ENCODE measurements around the gene TENM4. TPM values are rescaled to one million over a fixed set of nuclear protein-coding genes. Genes with fewer than 3 reads are reported as not detected.

The TENM4 gene
- total and polyA plus RNA-seq, 2 of the 13 experiments (the other 11 are each of a cell fraction or from before 2014, with no cell fraction given) = not detected

DNA sequence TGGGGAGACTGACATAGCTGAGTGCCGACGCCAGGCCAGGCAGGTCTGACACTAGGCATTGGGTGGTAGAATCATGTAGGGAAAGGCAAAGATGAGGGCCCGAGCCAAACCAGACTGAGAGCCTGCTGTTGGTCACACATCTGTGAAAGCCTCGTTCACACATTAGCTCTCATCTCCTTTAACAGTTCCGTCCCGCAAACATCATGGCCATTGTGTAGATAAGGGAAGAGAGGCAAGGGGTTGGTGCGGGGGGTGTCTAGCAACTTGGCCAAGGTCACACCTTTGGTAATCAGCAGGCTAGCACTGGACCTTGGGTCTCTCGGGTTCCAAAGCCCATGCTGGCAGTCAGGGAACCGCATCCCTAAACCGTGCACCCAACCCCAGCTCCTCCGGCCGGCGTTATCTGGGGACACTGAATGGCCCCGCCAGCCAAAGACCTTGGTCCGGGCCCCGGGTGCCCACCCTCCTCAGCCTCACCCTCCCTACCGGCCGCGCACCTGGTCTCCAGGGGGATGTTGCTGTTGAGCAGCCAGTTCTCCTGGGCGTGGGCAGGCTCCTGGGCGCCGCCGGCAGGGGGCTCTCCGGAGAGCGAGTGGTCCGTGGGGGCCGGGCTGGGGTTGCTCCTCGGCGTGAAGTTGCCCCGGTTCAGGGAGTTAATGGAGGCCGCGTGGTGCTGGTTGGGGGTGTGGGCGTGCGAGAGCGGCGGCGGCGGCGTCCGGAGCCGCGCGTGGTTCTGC lies 537.9 kb downstream of the TENM4 start:
- Histone ChIP-seq H4K20me1 (ENCODE audit: insufficient read depth, low read length) (no peaks in the 10 kb centered on the region), H3K4me2 (ENCODE audit: low read depth, low read length) (no peak overlapping the region), H2AFZ (ENCODE audit: low read length) (no peak overlapping the region), H3K4me1 (ENCODE audit: insufficient read depth, low read length) (no peaks in the 10 kb centered on the region), H3K79me2 (ENCODE audit: insufficient read depth, low read length) (no peaks in the 10 kb centered on the region), H3K9ac (ENCODE audit: insufficient read depth, low read depth, low read length) (no peak overlapping the region), H3K9me3 (ENCODE audit: low read length) (no peaks in the 10 kb centered on the region), H3K4me3 (replicated peaks in 1 of 3; ENCODE audit: insufficient read depth in 1 of 3, low read depth in 2 of 3, low read length in 3 of 3) (no peak overlapping the region), H3K36me3 (replicated peaks in 1 of 2; ENCODE audit: control insufficient read depth in 1 of 2, insufficient read depth in 2 of 2, low read length in 2 of 2) (no peaks in the 10 kb centered on the region), H3K27ac (ENCODE audit: extremely low read length, insufficient read depth, low read length) (no peak overlapping the region), H3K27me3 (ENCODE audit: control insufficient read depth in 1 of 2, insufficient read depth in 2 of 2, low read length in 2 of 2) (peaks cover 0 to 13% of the 10 kb centered on the region in 2 experiments; a peak in 3 of 5 replicates)
- ChIA-PET CTCF (ENCODE audit: low intra/inter-chr PET ratio, low total read pairs) (no interaction called here), POLR2A (no interaction called here)
- ATAC-seq (no peak), FAIRE-seq (no peak), DNase-seq (ENCODE audit: low spot score) (no peak)
- in situ Hi-C loops (cut with HindIII; ENCODE audit: extremely low pct_ligation_motif_present, low pct_unique_long_range_greater_than_20kb) = no loop called here
- no TSS peak for BruUV-seq (replicated peaks)
- WGBS (ENCODE audit: low lambda C conversion rate) = 73% methylated on average over 31 of the region's 43 CpGs
- intact Hi-C loops (cut with micrococcal nuclease; ENCODE audit: unreplicated experiment) = no loop called here
- TF ChIP-seq SCMH1 (CRISPR knock-in tag; IDR thresholded peaks at IDR 0.05; ENCODE audit: borderline replicate concordance) (no peak), NFKB2 (CRISPR knock-in tag; IDR thresholded peaks at IDR 0.05; ENCODE audit: borderline replicate concordance) (no peak), ZNF547 (CRISPR knock-in tag; IDR thresholded peaks at IDR 0.05) (no peak), PHF20 (CRISPR knock-in tag; IDR thresholded peaks at IDR 0.05) (no peak), ZNF234 (CRISPR knock-in tag; conservative IDR thresholded peaks at IDR 0.05) (no peak), GZF1 (CRISPR knock-in tag; IDR thresholded peaks at IDR 0.05) (no peak), JUNB (CRISPR knock-in tag; IDR thresholded peaks at IDR 0.05; ENCODE audit: borderline replicate concordance) (no peak)
- TF ChIP-seq, protein P1, sequence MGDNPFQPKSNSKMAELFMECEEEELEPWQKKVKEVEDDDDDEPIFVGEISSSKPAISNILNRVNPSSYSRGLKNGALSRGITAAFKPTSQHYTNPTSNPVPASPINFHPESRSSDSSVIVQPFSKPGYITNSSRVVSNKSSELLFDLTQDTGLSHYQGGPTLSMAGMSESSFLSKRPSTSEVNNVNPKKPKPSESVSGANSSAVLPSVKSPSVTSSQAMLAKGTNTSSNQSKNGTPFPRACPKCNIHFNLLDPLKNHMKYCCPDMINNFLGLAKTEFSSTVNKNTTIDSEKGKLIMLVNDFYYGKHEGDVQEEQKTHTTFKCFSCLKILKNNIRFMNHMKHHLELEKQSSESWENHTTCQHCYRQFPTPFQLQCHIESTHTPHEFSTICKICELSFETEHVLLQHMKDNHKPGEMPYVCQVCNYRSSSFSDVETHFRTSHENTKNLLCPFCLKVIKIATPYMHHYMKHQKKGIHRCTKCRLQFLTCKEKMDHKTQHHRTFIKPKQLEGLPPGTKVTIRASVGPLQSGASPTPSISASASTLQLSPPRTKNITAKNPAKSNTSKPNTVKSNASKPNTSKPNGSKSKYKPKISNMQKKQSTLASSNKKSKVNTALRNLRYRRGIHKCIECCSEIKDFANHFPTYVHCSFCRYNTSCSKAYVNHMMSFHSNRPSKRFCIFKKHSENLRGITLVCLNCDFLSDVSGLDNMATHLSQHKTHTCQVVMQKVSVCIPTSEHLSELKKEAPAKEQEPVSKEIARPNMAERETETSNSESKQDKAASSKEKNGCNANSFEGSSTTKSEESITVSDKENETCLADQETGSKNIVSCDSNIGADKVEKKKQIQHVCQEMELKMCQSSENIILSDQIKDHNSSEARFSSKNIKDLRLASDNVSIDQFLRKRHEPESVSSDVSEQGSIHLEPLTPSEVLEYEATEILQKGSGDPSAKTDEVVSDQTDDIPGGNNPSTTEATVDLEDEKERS (CRISPR knock-in tag; IDR thresholded peaks at IDR 0.05) = no peak
- TF ChIP-seq, protein P2, sequence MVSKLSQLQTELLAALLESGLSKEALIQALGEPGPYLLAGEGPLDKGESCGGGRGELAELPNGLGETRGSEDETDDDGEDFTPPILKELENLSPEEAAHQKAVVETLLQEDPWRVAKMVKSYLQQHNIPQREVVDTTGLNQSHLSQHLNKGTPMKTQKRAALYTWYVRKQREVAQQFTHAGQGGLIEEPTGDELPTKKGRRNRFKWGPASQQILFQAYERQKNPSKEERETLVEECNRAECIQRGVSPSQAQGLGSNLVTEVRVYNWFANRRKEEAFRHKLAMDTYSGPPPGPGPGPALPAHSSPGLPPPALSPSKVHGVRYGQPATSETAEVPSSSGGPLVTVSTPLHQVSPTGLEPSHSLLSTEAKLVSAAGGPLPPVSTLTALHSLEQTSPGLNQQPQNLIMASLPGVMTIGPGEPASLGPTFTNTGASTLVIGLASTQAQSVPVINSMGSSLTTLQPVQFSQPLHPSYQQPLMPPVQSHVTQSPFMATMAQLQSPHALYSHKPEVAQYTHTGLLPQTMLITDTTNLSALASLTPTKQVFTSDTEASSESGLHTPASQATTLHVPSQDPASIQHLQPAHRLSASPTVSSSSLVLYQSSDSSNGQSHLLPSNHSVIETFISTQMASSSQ (IDR thresholded peaks at IDR 0.05; ENCODE audit: low read depth) = no peak
- TF ChIP-seq, protein P2 (CRISPR knock-in tag; IDR thresholded peaks at IDR 0.05; ENCODE audit: borderline replicate concordance) = no peak
- TF ChIP-seq, protein P3, sequence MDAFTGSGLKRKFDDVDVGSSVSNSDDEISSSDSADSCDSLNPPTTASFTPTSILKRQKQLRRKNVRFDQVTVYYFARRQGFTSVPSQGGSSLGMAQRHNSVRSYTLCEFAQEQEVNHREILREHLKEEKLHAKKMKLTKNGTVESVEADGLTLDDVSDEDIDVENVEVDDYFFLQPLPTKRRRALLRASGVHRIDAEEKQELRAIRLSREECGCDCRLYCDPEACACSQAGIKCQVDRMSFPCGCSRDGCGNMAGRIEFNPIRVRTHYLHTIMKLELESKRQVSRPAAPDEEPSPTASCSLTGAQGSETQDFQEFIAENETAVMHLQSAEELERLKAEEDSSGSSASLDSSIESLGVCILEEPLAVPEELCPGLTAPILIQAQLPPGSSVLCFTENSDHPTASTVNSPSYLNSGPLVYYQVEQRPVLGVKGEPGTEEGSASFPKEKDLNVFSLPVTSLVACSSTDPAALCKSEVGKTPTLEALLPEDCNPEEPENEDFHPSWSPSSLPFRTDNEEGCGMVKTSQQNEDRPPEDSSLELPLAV (CRISPR knock-in tag; conservative IDR thresholded peaks at IDR 0.05; ENCODE audit: low read depth) = no peak
- TF ChIP-seq, protein P4, sequence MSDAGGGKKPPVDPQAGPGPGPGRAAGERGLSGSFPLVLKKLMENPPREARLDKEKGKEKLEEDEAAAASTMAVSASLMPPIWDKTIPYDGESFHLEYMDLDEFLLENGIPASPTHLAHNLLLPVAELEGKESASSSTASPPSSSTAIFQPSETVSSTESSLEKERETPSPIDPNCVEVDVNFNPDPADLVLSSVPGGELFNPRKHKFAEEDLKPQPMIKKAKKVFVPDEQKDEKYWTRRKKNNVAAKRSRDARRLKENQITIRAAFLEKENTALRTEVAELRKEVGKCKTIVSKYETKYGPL (CRISPR knock-in tag; IDR thresholded peaks at IDR 0.05) = no peak

All from HepG2 (cell line).